Osteocyte (in vitro differentiated cells): ENCODE measurements around the gene PIK3CD. TPM values are rescaled to one million over a fixed set of nuclear protein-coding genes. Genes with fewer than 3 reads are reported as not detected.

Experiments
- DNase-seq: peaks from one replicate; pipeline ENCODE4 v3.0.0; 2021; ENCODE audit warnings: mixed read lengths; ENCODE audit not compliant: unreplicated experiment; ENCODE audit errors: extremely low spot score
- H3K27ac Mint-ChIP-seq: one replicate; pipeline ENCODE4 v1.8.0; 2021; ENCODE audit warnings: mild to moderate bottlenecking, mixed read lengths; ENCODE audit not compliant: unreplicated experiment
- H3K27me3 Mint-ChIP-seq: one replicate; pipeline ENCODE4 v1.8.0; 2021; ENCODE audit warnings: mixed read lengths; ENCODE audit not compliant: unreplicated experiment
- H3K36me3 Mint-ChIP-seq: one replicate; pipeline ENCODE4 v1.8.0; 2021; ENCODE audit warnings: mixed read lengths; ENCODE audit not compliant: unreplicated experiment
- H3K4me1 Mint-ChIP-seq: one replicate; pipeline ENCODE4 v1.8.0; 2021; ENCODE audit warnings: mixed read lengths; ENCODE audit not compliant: unreplicated experiment
- H3K4me3 Mint-ChIP-seq: one replicate; pipeline ENCODE4 v1.8.0; 2021; ENCODE audit warnings: mild to moderate bottlenecking, moderate library complexity, mixed read lengths; ENCODE audit not compliant: unreplicated experiment
- H3K9me3 Mint-ChIP-seq: one replicate; pipeline ENCODE4 v1.8.0; 2021; ENCODE audit warnings: mixed read lengths; ENCODE audit not compliant: unreplicated experiment
- total RNA-seq: library from RNA; stranded (reverse); gene quantifications from 2 replicates; pipeline ENCODE4 v1.2.1, GENCODE V29; 2021
- TF ChIP-seq, protein P1 (sequence below): fragments of 200-600 bp; sonication (generic); IDR thresholded peaks from 2 replicates; pipeline ENCODE4 v1.5.0; 2021; ENCODE audit warnings: antibody characterized with exemption, mild to moderate bottlenecking, moderate library complexity

Gene PIK3CD
- total RNA-seq, 1 donor from 2014 or later = 14.6 TPM

GRCh38 chr1:9680091-9680490, 28.6 kb downstream of the PIK3CD start:
- TF ChIP-seq, protein P1, sequence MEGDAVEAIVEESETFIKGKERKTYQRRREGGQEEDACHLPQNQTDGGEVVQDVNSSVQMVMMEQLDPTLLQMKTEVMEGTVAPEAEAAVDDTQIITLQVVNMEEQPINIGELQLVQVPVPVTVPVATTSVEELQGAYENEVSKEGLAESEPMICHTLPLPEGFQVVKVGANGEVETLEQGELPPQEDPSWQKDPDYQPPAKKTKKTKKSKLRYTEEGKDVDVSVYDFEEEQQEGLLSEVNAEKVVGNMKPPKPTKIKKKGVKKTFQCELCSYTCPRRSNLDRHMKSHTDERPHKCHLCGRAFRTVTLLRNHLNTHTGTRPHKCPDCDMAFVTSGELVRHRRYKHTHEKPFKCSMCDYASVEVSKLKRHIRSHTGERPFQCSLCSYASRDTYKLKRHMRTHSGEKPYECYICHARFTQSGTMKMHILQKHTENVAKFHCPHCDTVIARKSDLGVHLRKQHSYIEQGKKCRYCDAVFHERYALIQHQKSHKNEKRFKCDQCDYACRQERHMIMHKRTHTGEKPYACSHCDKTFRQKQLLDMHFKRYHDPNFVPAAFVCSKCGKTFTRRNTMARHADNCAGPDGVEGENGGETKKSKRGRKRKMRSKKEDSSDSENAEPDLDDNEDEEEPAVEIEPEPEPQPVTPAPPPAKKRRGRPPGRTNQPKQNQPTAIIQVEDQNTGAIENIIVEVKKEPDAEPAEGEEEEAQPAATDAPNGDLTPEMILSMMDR = no peak
- H3K27me3 Mint-ChIP-seq = no peaks in the 10 kb centered on the region
- no peak overlapping the region for H3K27ac Mint-ChIP-seq
- no peak for DNase-seq
- no peaks in the 10 kb centered on the region for H3K36me3 Mint-ChIP-seq
- H3K4me3 Mint-ChIP-seq = no peak overlapping the region
- no peaks in the 10 kb centered on the region for H3K9me3 Mint-ChIP-seq
- H3K4me1 Mint-ChIP-seq = no peaks in the 10 kb centered on the region

DNA sequence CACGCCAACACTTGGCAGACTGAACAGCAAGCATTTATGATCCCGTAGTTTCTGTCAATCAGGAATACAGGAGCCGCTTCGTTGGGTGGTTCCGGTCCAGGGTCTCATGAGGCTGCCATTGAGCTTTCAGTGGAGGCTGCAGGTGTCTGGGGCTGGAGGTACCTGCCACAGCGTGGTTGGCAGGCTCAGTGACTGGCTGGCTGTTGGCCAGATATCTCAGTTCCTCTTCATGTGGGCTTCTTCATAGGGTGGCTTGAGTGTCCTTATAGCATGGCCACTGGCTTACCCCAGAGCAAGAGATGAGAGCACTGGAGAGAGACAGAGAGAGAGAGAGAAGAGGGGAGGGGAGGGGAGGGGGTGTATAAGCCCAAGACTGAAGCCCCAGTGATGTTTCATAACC, 29.3 kb downstream of the PIK3CD start:
- no peak for DNase-seq
- no peaks in the 10 kb centered on the region for H3K36me3 Mint-ChIP-seq
- no peak overlapping the region for H3K4me3 Mint-ChIP-seq
- H3K27me3 Mint-ChIP-seq = no peaks in the 10 kb centered on the region
- no peaks in the 10 kb centered on the region for H3K4me1 Mint-ChIP-seq
- no peak overlapping the region for H3K27ac Mint-ChIP-seq
- TF ChIP-seq, protein P1 = no peak
- H3K9me3 Mint-ChIP-seq = no peaks in the 10 kb centered on the region

DNA sequence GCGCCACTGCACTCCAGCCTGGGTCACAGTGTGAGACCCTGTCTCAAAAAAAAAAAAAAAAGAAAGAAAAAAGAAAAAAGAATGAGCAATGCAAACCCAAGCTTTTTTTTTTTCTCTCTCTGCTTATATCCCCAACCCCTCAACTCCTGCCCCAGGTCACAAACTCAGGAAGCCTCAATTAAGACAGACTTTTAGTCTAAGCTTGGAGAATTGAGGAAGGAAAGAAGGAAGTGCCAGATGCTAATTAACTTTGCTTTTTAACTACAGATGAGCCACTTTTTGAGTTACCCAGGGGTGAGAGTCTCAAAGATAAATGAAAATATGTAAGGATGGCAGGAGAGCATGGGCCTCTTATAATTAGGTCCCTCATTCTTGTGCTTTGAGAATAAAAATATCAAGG, 33.3 kb downstream of the PIK3CD start:
- no peak overlapping the region for H3K27ac Mint-ChIP-seq
- H3K4me3 Mint-ChIP-seq = no peak overlapping the region
- H3K27me3 Mint-ChIP-seq = no peaks in the 10 kb centered on the region
- no peaks in the 10 kb centered on the region for H3K36me3 Mint-ChIP-seq
- no peaks in the 10 kb centered on the region for H3K9me3 Mint-ChIP-seq
- TF ChIP-seq, protein P1 = no peak
- no peak for DNase-seq
- H3K4me1 Mint-ChIP-seq = peaks cover 12% of the 10 kb centered on the region

DNA sequence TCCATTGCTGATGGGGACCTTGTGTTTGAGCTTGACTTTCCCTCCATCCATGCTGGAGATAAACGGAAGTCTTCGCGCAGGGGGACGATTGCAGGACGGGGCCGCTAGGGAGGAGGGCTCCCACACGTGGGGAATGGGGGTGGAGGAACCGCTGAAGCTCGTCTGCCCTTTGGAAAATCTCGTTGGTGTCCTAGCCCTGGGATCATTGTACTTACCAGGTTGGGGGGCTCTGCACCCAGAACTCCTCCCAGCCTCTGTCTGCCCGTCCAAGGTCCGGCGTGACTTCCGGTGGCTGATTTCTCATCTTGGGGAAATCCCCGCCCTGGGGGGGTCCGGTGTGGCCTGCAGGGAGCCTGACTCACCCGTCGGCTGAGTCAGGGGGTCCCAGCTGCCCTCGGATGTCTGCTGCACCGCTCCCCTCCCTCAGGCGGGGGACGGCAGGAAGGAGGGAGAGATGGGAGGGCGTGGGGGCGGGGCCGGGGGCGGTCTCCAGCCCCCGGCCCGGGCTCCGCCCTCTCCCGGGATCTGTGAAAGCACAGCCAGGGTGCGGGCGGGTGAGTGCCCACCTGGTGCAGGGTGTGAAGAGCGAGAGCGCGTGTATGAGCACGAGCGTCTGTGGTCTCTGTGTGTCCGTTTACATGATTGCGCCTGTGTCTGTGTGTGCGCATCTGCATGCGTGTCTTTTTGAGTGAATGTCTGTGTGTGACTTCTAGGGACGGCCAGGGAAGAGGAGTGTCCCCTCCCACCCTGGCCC, 35.8 kb downstream of the PIK3CD start:
- Mint-ChIP-seq H3K27me3 (no peaks in the 10 kb centered on the region), H3K36me3 (no peaks in the 10 kb centered on the region), H3K4me1 (peaks cover 32% of the 10 kb centered on the region), H3K9me3 (no peaks in the 10 kb centered on the region), H3K4me3 (peak overlapping the region; percentile 79), H3K27ac (peak overlapping the region; percentile 81)
- TF ChIP-seq, protein P1 = no peak
- peak; percentile 87 for DNase-seq

DNA sequence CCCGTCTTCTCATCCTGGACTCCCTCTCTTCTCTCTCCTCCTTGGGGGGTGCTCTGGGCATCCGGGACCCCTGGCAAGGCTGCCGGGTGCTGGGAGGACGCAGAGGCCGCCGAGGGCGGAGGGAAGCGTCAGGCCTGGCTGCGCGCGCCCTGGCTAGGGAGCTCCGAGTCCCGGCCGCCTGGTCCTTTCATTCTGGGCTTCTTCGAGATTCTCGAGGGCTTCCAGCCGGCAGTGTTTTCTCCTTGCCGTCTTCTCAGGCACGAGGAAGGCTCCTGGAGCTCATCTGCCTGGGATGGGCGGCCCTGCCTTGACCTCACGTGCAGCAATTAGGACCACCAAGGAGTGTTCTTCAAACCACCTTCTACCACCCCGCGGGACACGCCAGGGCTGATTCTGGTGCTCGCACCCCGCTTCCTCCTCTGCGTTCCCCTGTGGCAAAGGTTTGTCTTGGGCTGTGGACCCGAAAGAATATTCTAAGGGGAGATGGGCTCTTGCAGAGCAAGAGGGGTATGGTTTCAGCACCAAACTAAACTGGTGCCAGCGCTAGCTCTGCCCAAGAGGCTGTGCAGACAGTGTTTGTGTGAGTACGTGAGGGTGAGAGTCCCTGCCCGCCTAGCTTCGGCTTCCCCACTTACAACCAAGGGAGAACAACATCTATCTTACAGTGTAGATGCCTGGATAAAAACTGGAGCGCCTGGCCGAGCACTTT, 36.5 kb downstream of the PIK3CD start:
- TF ChIP-seq, protein P1 = no peak
- DNase-seq = no peak
- H3K27ac Mint-ChIP-seq = peak overlapping the region; percentile 47
- no peaks in the 10 kb centered on the region for H3K9me3 Mint-ChIP-seq
- H3K27me3 Mint-ChIP-seq = no peaks in the 10 kb centered on the region
- peak overlapping the region; percentile 79 for H3K4me3 Mint-ChIP-seq
- no peaks in the 10 kb centered on the region for H3K36me3 Mint-ChIP-seq
- peaks cover 32% of the 10 kb centered on the region for H3K4me1 Mint-ChIP-seq
